HG03439 (cell line): ENCODE measurements around the gene LGR6.
"Not testable (repeated sequence)": the region's sequence is repeated elsewhere in the genome, so short reads cannot be mapped to it uniquely, and the experiment has no call there.

Experiments used
- ATAC-seq: cut with Tn5 transposase; IDR thresholded peaks from one replicate; pipeline ENCODE4 v1.9.1; 2021; ENCODE audit warnings: mild to moderate bottlenecking, moderate library complexity; ENCODE audit not compliant: unreplicated experiment

LGR6 gene

GRCh38 chr1:202254454-202255252 lies 61.1 kb downstream of the LGR6 start:
- no peak for ATAC-seq

- ATAC-seq = no peak
Measured at GRCh38 chr1:202255343-202255742, 61.7 kb downstream of the LGR6 start.

- ATAC-seq = no peak
Measured at GRCh38 chr1:202259705-202260104, 66.1 kb downstream of the LGR6 start.

GRCh38 chr1:202261209-202261958 lies 67.8 kb downstream of the LGR6 start:
- not testable (repeated sequence) for ATAC-seq

GRCh38 chr1:202263628-202264027 lies 70.0 kb downstream of the LGR6 start:
- ATAC-seq = no peak

GRCh38 chr1:202264300-202264699 lies 70.7 kb downstream of the LGR6 start:
- no peak for ATAC-seq

- no peak for ATAC-seq
Measured at GRCh38 chr1:202264726-202265125, 71.1 kb downstream of the LGR6 start.

- no peak for ATAC-seq
Measured at GRCh38 chr1:202266061-202266765, 72.6 kb downstream of the LGR6 start.

- no peak for ATAC-seq
Measured at GRCh38 chr1:202268032-202268431, 74.4 kb downstream of the LGR6 start.

- ATAC-seq = no peak
Measured at GRCh38 chr1:202268817-202269216, 75.2 kb downstream of the LGR6 start.

- ATAC-seq = no peak
Measured at GRCh38 chr1:202270871-202271326, 77.3 kb downstream of the LGR6 start.

GRCh38 chr1:202272103-202272845 lies 78.7 kb downstream of the LGR6 start:
- ATAC-seq = no peak

- ATAC-seq = no peak
Measured at GRCh38 chr1:202274611-202275010, 81.0 kb downstream of the LGR6 start.

GRCh38 chr1:202275061-202275770 lies 81.6 kb downstream of the LGR6 start:
- no peak for ATAC-seq

GRCh38 chr1:202276081-202276715 lies 82.6 kb downstream of the LGR6 start:
- ATAC-seq = no peak

GRCh38 chr1:202276920-202277319 lies 83.3 kb downstream of the LGR6 start:
- ATAC-seq = no peak

- no peak for ATAC-seq
Measured at GRCh38 chr1:202278751-202279150, 85.2 kb downstream of the LGR6 start.

GRCh38 chr1:202279806-202280205 lies 86.2 kb downstream of the LGR6 start:
- ATAC-seq = no peak

GRCh38 chr1:202280595-202280994 lies 87.0 kb downstream of the LGR6 start:
- no peak for ATAC-seq
